Lower leg skin (tissue), 3 donors: ENCODE data around the gene CYFIP2.

ENCODE experiments used
- POLR2A ChIP-seq, 2 donors: fragments of 450-650 bp; IDR thresholded peaks; one replicate each; pipeline ENCODE4 v1.6.1; 2016 to 2017; ENCODE audit warnings: antibody characterized with exemption in 2 of 2, mild to moderate bottlenecking in 1 of 2, moderate library complexity in 1 of 2
- TF ChIP-seq, protein P1 (sequence below), 3 donors: fragments of 450-650 bp; IDR thresholded peaks; one replicate each; pipeline ENCODE4 v1.5.1; 2016; ENCODE audit warnings: antibody characterized with exemption in 3 of 3, mild to moderate bottlenecking in 3 of 3, moderate library complexity in 2 of 3

DNA sequence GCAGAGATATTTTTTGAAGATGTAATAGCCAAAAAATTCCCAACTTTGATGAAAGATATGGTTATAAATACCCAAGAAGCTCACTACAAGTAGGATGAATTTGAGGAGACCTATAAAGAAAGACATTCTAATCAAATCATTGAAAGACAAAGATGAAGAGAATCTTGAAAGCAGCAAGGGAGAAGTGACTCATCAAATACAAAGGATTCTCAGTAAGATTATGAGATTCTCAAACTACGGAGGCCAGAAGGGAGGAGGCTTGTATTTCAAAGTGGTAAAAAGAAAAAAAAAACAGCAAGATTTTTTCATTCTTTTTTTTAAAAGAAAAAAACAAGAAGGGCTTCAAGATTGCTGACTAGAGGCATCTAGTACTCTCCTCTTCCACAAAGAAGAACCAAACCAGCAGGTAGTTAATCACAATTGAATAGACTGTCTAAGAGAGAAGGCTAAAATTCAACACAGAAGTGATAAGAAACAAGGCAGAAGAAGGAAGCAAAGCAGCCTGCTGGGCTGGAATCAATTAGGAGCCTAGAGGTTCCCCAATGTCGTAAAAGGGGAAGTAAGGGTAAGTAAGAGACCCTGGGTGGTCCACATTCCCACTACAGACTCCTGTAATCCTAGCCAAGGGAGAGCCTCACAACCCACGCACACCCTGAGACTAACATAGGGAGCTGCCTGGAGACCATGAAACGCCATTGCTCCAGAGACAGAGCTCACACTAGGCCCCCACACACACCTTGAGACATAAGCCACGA is 135.0 kb downstream of the CYFIP2 start:
- TF ChIP-seq, protein P1, sequence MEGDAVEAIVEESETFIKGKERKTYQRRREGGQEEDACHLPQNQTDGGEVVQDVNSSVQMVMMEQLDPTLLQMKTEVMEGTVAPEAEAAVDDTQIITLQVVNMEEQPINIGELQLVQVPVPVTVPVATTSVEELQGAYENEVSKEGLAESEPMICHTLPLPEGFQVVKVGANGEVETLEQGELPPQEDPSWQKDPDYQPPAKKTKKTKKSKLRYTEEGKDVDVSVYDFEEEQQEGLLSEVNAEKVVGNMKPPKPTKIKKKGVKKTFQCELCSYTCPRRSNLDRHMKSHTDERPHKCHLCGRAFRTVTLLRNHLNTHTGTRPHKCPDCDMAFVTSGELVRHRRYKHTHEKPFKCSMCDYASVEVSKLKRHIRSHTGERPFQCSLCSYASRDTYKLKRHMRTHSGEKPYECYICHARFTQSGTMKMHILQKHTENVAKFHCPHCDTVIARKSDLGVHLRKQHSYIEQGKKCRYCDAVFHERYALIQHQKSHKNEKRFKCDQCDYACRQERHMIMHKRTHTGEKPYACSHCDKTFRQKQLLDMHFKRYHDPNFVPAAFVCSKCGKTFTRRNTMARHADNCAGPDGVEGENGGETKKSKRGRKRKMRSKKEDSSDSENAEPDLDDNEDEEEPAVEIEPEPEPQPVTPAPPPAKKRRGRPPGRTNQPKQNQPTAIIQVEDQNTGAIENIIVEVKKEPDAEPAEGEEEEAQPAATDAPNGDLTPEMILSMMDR (IDR thresholded peaks at IDR 0.05) = no peak
- no peak for TF ChIP-seq POLR2A (IDR thresholded peaks at IDR 0.05)
